Fibroblast of skin of scalp (primary cell): ENCODE data around the gene HTR6.

Source experiments
- DNase-seq: peaks from one replicate; pipeline ENCODE4 v3.0.0-alpha.2; 2013

Gene HTR6

DNA sequence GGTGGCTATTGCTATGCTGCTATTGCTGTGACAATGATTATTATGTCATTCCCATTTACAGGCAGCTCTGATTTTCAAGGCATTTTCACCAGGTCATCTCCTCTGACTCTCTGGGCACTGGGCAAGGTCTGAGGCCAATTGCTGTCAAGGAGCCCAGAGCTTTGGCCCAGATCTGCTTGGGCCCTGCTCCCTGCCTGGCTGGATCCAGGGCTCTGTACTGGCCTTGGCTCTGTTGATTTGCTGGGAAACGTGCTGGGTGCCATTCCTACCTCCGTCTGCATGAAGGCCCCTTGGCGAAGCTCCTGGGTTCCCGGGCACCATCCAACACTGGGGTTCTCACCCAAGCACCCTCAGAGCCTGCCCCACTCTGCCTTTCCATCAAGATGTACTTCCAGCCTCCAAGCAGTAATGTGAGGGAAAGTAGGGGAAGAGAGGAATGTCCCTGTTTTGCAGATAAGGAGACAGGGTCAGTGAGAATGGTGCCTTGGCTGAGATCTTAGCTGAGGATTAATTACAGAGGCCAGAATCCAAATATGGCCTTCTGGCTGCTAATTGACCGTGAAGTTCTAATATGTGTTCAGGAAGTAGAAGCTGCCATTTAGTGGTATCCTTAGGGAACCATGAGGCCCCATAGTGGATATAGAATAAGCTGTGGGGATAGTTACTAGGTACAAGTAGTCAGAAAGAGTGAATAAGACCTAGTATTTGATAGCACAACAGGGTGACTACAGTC is 63.9 kb downstream of the HTR6 start:
- no peak for DNase-seq

DNA sequence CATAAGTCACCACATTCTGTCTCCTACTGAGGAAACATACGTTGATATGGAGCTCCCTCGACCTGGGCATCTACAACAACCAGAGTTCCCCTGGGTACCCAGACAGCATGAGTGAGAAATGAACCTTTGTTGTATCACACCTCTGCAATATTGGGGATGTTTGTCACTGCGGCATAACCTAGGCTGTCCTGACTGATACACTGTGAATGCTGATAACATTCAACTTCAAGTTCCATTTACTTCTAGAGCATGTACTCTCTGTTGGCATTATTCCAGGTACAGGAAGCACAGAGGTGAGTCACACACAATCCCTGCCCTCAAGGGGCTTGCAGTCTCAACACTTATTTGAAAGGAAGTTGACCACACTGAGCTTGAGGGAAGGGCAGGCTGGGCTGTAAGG is 65.6 kb downstream of the HTR6 start:
- DNase-seq: no peak
